Stimulated activated CD4-positive, alpha-beta T cell treated with anti-CD3 and anti-CD28 coated beads, Interleukin-15, amount 100 ng/mL, for 24 hours (primary cell): ENCODE results near the gene IFFO2.

Source experiments
- DNase-seq: peaks from one replicate; pipeline ENCODE4 v3.0.0-alpha.2; 2020

The IFFO2 gene

DNA sequence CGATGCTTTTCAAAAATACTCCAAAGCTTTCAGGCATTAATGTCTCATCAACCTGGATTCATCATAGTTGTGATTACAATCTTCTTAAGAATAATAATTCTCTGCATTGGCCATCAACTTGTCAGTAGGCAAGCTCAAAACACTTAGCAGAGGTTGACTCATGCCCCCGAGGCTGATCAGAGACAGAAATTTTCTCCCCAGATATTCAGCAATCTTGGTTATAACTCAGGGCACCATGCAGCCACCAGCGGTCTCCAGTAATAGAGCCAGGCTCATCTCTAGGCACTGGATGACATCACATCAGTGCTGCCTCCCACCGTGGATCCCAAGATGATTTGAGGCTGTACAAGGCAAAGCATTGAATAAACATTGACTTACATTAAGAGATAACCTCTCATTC is 14.3 kb upstream of the IFFO2 start:
- DNase-seq, result no peak

DNA sequence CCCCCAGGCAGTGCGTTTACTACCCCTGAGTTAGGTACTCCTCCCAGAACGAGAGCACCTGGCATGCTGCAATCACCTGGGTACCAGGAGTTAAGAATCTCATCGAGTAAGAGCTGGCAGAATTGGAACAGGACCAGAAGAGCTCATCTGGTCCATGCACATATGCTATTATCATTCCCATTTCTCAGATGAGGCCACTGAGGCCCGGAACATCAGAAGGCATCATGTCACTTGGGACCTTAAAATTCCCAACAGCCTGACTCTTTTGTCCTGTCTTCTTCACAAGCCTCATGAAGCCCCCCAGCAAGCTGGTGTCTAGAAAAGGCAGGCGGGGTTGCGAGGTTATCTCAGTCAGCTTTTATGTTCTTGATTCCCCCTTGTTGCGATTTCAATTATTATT is 13.9 kb upstream of the IFFO2 start:
- no peak for DNase-seq

DNA sequence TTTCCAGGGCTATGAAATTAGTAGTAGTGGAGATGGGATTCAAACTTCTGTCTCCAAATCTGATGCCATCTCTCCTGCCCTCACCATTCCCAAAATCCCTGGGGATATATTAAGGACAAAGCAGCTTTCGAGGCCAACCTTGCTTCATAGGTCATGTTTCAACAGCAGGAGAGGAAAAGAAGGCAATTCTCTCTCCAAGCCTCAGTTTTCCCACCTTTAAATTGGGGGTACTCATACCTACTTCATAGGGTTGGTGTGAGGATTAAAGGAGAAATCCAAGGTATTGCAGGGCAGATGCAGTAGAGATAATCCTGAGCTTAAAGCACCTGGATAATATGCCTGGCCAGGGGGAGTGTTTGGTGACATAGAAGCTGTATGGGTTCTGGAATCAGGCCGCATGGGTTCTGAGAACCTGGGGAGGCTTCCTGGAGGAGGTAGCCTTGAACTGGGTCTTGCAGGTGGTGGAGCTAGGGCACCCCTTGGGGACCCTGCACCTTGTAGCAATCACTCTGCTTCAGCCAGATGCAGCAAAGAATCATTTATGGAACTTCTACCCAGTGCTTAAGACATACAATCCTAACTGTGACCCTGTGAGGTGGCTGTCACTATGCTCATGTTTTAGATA is 10.7 kb upstream of the IFFO2 start:
- no peak for DNase-seq

DNA sequence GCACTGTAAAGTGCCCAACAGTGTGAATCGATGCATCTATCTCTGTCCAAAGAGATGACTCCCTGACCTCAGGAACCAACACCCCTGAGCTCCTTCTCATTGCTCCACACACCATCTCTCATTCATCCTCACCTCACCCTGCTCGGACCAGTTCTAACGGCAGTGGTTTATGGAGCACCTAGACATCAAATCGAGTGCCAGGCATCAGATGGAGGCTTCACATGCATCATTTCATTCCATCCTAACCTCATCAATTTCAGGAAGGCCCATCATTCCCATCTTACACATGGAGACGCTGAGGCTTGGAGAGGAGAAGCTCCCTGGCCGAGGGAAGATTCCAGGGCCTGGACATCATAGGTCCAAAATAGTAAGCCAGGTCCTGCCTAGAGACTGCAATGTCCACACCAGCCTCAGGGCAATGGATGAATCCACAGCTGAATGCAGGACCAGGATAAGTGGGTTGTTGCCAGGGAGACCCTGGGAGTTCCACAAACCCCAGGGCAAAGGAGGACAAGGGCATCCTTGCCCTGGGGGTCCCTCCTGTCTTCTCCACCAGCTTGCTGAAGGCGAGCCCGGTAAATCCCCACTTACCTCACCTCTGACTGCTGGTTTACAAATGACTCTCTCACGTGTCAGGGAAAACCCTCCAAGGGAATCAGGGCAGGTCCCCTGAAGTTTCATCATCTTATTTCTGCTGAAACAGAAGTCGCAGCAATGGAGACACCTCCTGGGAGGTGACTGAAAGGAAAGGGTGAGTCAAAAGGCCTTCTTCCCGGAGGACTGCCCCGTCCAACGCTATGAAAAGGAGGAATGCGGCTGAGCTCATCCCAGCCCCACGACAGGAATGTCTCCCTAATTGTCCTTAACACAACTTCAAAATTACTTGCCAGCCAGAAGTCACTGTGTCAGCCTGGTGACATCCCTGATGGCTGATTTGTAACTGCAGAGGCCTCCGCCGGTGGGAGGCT is 9.0 kb upstream of the IFFO2 start:
- peak; percentile 53 for DNase-seq

DNA sequence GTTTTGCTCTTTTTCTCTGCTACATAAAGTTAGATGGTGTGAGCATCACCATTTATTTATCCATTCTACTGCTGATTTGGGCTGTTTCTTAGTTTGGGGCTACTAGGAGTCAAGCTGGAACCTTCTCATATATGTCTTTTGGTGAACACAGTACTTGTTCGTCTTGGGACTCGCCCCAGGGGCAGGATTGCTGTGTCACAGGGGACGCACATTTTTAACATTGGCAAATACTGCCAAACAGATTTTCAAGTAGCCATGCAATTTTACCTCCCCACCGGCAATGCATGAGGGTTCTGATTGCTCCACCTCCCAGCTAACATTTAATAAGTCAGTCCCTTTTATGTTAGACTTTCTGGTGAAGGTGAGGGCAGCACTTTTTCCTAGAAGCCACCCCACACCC is 7.5 kb upstream of the IFFO2 start:
- no peak for DNase-seq

DNA sequence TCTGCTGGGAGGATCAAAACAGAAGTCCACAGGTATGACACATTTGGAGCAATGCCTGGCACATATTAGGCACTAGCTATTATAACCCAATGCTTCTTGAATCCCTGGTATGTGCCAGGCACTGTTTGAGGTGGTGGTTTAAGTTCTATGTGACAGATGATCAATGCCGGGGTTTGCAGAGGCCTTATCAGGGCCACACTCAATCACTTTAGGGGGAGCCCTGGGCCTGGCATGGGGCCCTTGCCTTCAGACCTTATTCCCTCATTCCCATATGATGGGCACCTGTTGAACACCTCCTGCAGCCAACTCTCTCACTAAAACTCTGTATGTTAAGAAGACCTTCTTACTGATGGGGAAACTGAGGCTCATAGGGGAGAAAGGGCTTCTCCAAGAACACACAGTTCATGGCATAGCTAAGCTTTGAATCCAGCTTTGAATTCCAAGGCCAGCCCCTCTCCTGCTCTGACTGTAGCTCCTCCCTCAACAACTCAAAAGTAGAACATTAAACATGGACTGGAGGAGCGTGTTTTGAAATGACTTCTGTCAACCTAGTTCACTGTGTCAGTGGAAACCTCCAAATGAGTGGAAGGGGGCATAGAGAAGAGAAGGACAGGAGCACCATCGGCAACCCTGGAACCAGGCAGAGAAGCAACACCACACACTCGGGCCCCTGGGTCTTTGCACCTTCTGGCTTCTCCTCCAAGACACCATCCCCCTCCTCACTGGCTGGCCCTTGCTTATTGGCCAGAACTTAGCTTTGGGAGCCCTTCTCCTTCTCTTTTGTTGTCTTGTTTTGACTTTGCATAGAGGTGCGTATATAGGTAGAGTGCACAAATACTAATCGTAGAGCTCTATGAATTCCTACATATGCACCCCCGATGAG is 6.6 kb upstream of the IFFO2 start:
- no peak for DNase-seq

DNA sequence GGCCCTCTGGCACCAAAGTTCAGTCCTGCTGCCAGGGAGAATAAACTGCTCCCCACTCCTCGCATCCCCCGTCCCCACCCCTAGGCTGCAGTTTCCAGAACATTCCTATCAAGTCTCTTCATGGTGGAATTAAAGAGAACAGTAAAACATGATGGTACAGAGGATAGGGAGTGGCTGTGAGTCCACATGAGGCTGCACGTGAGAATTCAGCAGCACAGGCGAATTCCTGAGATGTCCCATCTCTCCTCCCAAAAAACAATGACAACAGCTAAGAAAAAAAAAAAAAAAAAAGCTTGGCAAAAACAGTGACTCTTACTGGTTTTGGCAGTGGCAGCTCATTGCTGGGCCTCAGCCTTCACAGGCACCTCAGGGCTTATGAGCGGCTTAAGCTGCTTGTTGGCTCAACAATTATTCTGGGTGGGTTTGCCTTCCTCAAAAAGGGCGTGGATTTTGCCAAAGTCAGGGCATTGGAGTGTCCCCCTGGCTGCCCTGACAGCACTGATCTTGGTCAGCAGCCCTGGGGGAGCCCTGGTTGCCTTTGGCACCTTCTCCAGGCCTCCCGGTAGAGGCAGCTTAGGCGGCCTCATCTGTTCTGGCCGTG is 5.7 kb upstream of the IFFO2 start:
- no peak for DNase-seq

DNA sequence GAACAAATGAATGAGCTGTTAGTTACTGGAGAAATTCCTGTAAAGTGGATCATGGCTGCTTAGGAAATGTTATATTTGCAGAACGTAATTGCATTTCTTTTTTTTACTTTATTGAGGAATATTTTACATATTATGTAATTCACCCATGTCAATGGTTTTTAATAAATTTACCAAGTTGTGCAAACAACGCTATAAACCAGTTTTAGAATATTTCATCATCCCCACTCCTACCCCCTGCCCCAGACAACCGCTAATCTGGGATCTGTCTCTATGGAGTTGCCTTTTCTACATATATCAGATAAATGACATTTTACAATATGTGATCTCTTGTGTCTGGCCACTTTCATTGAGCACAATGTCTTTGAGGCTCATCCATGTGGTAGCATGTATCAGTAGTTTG is 4.3 kb upstream of the IFFO2 start:
- DNase-seq, result no peak

DNA sequence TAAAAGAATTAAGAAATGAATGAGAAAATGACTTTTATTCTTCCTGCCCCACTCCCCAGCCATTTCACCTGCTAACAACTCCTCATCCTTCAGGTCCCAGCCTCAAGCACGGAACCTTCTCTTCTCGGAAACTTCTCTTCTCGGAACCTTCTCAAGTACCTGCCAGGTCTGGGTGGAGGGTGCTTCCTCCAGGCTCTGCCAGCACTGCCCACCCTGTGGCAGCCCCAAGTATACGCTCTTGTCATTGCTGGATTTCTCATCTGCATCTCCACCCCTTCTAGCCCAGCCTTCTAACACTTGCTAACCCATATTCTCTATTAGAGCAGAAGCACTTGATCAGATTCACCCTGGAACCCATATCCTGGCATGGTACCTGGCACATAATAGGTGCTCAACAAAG is 3.9 kb upstream of the IFFO2 start:
- no peak for DNase-seq

DNA sequence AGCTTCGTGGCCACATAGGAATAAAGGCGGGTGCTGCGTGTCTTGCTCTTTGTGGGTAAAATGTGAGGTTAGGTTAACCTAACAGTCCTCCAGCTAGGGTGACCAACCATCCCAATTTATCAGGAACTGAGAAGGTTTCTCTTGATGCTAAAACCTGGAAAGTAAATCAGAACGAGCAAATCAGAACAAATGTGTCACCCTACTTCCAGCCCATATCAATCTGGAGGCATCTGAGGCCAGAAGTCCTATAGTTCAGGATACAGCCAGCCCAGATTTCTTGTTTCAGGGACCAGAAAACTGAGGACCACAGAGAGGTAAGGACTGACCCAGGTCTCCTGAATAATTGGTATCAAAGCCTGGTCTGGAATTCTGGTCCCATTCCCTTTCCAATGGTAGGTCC is 3.1 kb upstream of the IFFO2 start:
- DNase-seq, result no peak

DNA sequence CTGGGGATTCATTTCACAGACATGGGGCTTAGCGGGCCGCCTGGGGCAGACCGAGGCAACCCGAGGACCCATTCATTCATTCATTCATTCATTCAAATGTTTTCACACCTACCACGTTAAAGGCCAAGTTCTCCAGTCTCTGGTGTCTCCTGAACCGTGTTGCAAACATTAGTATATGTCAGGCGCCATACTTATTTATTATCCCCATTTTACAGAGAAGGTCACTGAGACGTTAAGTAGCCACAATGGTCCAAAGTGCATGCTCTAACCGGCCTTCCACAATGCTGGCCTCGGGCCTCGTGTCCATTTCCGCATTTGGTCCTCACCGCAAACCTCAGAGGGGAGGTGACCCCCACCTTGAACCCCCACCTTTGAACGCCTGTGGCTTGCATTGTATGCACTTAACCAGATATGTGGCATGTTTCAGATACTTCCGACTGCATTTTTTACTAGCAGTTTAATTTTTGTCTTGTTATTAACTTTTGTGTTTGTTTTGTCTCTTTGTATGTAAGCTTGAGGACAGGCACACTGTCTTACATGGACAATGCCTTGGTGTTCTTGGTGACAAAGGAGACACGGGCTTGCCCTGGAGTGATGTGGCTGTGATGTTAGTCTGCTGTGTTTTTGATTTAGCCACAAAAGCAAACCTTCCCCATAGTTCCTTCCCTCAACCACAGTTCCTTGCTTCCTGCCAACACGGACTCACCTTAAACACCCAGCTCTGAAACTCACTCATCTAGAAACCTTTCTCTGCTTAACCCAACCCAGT is 1.2 kb upstream of the IFFO2 start:
- DNase-seq, result no peak

DNA sequence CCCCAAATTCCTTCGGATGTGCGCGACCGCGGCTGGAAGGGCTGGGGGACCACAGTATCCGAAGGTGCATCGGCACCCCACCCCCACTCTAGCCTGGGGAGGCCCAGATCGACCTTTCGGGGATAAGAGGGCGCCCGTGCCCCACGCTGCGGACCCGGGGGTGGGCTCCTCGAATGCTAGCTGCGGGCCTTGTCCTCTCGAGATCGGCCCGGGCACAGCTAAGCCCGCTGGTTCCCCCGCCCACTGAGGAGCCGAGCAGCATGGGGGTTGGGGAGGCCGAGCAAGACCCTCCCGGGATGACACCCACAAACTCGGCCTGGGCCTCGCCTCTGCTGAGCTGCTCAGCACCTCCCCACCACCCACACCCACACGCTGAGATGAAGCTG is 653 bp upstream of the IFFO2 start:
- peak; percentile 42 for DNase-seq

DNA sequence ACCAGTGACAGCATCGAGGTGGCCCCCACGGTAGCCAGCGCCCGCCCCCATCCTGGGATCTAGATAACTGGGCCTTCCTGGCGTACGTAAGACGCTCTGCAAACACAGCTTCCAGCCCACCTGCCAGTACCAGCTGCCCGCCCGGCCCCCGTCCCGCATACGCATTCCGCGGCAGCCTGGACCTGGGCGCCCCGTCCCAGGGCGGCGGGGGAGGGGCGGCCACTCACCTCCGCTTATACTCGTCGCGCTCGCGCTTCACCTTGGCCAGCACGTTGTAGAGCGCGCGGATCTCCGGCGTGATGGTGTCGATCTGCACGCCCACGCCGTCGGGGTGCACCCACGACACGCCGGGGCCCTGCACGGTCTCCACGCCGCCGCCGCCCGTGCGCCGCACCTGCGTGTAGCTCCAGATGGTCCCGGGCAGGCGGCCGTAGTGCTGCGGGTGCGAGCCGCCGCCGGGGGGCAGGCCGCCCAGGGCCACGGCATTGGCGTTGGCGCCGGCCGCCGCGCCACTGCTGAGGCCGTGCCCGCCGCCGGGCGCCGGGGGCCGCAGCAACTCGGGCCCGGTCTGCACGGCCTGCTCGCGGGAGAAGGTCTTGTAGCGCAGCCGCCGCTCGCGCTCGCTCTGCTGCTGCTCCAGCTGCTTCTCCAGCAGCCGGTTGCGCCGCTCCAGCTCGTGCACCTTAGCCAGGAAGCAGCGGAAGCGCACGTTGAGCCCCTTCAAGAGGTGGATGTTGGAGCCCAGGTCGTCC is 859 bp downstream of the IFFO2 start:
- peak; percentile 72 for DNase-seq

DNA sequence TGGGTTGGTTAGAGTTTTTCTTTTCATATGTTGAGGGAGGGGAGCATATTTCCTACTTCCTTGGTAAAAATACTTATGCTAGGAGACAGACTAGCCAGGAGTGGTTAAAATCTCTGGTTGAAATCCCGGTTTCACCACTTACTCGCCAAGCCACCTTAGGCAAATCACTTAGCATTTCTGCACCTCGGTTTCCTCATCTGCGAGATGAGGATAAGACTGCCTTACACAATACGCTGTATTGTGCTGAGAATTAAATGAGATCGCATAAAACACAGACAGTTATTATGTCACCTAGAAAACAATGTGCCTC is 1.4 kb downstream of the IFFO2 start:
- DNase-seq, result no peak

DNA sequence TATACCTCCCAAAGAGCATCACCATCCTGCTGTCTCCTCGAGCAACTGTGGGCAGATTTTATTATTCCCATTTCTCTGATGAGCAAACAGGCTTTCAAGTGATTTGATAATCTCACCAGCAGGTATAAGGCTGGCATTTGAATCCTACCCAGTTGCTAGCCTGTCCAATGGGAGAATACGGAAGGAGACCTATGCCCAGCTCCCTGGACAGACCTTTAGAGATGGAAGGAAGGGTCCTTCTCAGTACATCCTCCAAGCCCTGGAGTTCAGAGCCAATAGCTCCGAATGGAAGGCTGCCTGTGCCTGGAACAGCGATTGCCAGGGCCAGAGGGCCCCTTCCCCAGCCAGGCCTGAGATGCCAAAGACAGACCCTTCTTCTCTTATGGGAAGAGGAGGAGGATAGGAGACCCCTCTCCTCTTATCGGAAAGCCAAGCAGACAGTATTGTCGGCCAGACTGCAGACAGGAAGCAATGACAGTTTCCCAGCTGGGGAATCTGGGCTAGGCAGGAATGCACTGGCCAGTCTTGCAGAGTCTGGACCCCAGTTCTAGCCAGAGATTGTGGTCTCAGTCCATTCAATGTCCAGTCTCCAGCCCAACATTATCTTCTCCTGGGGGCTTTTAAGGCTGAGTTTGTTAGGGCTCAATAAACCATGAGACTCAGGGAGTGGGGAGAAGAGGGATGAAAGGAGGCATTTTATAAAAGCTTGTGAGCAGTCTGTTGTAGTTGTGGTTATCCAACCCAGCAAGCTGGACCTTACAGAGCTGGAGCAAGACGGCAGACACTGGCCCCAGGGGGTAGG is 2.0 kb downstream of the IFFO2 start:
- DNase-seq, result no peak

DNA sequence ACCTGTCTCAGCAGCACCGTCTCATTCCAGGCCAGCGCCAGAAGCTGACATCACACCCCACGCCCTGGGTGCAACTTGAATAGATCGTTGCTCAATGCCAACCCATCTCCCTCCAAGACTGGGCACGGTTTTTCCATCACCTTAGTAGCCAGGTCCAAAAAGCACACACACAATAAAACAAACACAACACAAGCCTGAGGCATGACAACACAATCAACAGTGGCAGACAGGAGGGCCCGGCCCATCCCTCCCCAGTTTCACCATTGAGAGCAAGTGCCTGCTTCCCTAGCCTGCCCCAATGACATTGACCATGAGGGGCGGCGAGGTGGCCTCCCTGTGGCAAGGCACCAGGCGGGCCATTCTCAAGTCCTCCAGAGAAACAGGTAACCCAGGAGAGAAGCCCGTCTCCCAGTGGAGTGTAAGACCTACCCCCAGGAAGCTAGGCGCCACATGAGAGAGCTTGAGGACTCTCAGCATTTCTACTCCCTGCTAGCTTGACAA is 2.7 kb downstream of the IFFO2 start:
- no peak for DNase-seq

DNA sequence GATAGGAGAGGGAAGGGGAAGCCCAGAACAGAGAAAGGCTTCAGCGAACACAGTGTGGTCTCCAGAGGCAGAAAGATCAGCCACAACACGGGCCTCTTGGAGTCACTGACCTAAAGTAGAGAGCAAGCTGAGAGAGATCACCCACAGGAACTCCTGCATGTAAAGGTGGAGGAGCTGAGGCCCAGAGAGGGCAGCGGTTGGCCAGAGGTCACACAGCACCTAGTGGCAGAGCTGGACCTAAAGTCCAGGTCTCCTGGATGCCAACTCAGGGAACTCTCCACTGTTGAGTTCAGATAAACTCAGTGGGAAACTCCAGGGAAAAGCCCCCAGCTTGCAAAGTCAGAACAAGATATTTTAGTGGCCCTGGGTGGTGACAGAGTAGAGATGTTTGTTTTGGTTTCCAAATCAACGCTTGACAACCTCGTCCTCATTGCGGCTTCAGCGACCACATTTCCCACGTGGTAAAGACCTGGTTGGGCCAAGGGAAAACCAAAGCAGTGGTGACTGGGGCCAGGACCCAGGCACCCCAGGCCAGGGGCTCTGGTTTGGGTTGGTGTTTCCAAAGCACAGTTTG is 4.6 kb downstream of the IFFO2 start:
- peak; percentile 87 for DNase-seq

DNA sequence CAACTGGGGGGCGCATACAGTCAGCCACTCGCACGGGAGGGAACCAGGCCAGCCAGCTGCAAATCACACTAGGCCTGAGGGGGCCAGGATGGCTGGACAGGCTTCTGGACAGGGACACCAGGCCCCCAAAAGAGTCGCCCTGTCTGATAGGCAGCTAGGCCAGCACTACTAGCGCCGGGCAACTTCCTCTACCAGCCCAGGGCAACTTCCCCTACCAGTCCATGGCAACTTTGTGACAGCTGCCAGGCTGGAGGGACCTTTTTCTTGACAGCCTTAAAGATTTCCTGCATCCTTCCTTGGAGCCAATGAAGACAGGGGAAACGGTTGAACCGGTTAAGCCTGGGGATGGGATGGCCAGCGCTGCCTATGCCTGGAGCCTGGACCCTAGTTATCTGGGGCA is 5.1 kb downstream of the IFFO2 start:
- DNase-seq, result peak; percentile 26

DNA sequence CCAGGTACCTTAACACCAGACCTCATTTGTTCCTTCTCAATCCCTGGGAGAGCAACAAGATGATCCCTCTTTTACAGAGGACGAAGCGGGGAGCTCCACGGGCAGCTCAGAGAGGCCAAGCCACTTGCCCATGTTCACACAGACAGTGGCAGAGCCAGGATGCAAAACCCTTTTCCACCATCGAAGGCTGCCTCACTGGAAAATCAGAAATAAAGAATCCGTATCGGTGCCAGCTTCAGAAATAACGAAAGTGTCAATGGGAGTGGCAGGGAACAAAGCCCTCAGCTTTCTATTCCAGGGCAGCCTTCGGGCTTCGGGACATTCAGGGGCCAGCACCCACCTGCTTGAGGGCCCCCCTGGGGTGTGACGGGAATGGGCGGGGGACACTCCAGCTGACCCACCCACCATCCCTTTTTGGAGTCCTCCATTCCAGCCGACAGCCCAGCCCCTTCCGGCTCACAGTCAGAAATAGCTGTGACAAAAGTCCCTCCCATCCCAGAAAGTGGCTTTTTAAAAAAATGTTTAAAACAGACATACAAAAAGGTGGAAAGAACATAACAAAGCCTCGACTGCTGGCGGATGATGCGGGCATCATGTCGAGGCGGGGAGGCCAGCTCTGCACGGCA is 6.0 kb downstream of the IFFO2 start:
- peak; percentile 47 for DNase-seq
